GM18526 (cell line): ENCODE data around the gene NUDT1.

ENCODE experiments used
- POLR2A ChIP-seq: IDR thresholded peaks from 3 replicates; pipeline ENCODE4 v1.6.1; 2011; ENCODE audit not compliant: insufficient read length; ENCODE audit errors: extremely low read depth

The NUDT1 gene

DNA sequence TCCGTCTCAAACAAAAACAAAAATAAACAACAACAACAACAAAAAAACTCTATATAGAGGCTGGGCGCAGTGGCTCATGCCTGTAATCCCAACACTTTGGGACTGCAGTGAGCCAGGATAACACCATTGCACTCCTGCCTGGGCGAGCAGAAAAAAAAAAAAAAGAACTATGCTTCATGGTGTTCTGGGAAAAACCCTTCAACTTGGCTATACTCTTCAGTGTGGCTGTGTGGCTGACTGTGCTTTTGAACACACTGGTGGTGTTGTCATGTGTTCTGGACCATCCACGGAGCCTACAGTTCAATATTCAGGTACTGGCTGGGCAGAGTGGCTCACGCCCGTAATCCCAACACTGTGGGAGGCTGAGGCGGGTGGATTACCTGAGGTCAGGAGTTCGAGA is 45.7 kb downstream of the NUDT1 start:
- no peak for TF ChIP-seq POLR2A

DNA sequence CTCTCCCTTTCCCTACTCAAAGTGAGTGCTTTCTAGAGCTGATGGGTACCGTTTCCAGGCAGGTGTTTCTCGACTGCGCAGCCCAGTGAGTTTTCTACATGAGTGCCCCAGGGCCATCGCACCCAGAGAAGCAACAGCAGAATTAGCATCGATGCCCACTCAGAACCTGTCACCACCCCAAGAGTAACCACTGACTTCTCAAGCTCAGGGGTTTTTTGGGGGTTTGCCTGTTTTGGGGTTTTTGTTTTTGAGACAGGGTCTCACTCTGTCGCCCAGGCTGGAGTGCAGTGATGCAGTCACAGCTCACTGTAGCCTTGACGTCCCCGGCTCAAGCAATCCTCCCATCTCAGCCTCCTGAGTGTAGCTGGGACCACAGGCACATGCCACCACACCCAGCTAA is 46.5 kb downstream of the NUDT1 start:
- TF ChIP-seq POLR2A, result no peak

DNA sequence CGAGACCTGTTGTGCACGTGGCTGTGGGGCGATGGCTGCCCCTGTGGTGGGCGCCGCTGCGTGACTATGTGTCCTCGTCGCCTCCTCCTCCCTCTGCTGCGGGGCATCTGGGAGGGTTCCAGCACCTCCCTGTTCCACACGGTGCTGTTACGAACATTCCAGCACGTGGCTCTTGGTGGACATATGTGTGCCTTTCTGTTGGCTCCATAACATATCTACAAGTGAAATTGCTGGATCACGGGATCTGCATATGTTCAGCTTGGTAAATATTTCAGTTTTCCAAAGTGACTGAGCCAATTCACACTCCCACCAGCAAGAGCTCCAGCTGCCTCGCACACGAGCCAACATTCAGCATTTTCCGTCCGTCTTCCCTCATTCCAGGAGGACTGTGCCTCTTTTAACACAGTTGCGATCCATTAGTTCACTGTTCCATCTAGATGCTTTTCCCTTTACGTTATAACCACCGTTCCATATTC is 47.1 kb downstream of the NUDT1 start:
- no peak for TF ChIP-seq POLR2A

DNA sequence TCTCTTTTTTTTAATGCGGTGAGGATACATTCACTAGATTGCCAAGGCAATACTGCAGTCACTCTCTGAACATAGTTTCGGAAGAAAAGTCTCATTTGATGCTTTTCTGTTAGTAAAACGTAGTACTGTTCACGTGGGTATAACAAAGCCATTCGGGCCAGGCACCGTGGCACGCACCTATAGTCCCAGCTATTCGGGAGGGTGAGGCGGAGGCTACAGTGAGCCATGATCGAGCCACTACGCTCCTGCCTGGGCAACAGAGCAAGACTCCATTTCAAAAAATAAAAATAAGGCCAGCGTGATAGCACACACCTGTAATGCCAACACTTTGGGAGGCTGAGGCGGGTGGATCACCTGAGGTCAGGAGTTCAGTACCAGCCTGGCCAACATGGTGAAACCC is 47.6 kb downstream of the NUDT1 start:
- no peak for TF ChIP-seq POLR2A

DNA sequence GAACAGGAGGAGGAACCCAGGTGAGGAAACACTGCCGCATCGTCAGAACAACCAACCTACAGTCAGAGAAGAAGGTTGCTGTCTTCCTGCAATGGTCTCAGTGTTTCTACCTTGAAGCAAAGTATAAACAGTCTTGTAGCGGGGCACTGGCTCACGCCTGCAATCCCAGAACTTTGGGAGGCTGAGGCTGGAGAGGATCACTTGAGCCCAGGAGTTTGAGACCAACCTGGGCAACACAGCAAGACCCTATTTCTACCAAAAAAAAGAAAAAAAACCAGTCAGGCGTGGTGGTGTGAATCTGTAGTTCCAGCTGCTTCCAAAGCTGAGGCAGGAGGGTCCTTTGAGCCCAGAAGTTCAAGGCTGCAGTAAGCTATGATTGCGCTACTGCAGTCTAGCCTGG is 48.9 kb downstream of the NUDT1 start:
- no peak for TF ChIP-seq POLR2A

DNA sequence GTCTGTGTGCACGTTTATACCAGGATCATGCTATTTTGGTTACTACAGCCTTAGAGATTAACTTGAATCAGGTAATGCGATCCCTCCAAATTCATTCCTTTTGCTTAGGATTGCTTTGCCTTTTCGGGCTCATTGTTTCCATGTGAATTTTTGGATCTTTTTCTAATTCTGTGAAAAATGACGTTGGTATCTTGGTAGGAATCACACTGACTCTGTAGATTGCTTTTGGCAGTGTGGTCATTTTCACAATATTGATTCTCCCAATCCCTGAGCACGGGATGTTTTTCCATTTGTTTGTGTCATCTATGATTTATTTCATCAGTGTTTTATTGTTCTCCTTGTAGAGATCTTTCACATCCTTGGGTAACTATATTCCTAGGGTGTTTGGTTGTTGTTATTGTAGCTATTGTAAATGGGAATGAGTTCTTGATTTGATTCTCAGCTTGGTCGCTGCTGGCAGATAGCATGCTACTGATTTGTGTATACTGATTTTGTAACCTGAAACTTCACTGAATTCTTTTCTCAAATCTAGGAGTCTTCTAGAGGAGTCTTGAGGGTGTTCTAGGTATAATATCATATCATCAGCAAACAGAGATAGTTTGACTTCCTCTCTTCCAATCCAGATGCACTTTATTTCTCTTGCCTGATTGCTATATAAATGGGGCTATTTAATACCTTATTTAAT is 54.1 kb downstream of the NUDT1 start:
- no peak for TF ChIP-seq POLR2A

DNA sequence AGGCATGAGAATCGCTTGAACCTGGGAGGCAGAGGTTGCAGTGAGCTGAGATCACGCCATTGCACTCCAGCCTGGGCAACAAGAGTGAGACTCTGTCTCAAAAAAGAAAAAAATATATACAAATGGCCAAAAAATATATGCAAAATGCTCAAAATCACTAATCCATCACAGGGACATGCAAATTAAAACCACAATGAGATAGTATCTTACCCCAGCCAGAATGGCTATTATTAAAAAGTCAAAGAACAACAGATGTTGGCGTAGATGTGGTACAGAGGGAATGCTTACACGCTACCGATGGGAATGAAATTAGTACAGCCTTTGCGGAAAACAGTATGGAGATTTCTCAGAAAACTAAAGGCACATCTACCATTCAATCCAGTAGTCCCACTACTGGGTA is 54.8 kb downstream of the NUDT1 start:
- TF ChIP-seq POLR2A, result no peak

DNA sequence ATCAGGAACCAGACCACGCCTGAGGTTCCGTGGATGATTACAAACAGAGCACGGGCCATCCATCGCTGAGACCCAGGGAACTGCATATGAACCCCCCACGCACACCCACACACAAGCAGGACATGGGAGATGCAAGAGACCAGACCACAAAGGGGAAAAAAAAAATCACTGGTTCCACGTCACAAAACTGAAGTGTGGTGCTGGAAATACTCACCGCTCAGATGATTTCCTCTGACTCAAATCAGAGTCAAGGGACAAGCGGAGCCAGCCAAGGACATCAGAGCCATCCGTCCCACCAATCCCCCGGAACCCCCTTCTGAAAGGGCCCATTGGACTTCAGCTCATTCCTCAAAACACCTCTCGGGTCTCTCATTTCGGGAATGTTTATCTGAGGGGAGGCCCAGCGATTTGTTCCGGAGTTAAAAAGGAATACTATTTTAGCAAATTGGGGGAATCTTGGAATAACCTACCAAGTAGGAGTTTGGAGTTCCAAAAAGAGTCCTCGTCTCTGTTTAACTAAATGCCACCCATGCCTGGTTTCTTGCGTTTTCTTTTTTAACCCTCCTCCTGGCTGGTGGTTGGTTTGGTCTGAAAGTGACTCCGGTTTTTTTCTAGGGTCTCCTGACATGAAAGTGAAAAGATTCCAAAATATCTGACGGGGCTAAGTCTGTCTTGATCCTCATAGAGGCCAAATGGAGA is 57.3 kb downstream of the NUDT1 start:
- TF ChIP-seq POLR2A, result peak; percentile 33

DNA sequence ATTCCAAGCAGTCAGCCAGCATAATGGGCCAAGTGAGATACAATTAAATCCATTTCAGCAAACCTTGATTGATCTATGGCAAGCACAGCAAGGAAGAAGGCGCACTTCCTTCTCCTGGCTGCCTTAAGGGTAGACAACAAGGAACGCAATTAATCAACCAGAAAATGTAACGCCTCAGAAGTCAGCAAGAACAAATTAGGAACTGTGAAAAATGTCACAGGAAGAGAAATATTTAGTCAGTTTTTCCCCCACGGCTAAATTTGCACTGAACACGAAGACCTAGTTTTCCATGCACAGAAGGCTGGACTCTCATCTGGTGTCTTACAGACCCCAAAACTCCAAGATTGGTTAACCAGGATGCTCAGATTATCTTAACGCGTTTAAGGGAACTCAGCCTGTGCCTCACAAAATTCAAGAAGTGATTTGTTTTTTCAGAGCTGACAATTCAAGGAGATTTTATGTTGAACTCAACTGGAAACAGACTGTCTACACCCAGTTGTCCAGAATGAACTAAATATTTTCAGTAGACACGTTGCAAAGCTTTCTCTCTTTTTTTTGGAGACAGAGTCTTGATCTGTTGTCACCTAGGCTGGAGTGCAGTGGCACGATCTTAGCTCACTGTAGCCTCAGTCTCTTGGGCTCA is 58.0 kb downstream of the NUDT1 start:
- TF ChIP-seq POLR2A, result no peak
